DMS53 treated with DMSO at 0.1 percent for 48 hours (cell line): ENCODE measurements around the gene MTMR3.
"Not testable (repeated sequence)": the region's sequence is repeated elsewhere in the genome, so short reads cannot be mapped to it uniquely, and the experiment has no call there.

Experiments
- DNase-seq: peaks from one replicate; lab custom pipeline; 2025; ENCODE audit not compliant: unreplicated experiment; lab: John Stamatoyannopoulos, UW

Gene MTMR3

GRCh38 chr22:30045901-30046715 lies 163.1 kb downstream of the MTMR3 start:
- no peak for DNase-seq

DNA sequence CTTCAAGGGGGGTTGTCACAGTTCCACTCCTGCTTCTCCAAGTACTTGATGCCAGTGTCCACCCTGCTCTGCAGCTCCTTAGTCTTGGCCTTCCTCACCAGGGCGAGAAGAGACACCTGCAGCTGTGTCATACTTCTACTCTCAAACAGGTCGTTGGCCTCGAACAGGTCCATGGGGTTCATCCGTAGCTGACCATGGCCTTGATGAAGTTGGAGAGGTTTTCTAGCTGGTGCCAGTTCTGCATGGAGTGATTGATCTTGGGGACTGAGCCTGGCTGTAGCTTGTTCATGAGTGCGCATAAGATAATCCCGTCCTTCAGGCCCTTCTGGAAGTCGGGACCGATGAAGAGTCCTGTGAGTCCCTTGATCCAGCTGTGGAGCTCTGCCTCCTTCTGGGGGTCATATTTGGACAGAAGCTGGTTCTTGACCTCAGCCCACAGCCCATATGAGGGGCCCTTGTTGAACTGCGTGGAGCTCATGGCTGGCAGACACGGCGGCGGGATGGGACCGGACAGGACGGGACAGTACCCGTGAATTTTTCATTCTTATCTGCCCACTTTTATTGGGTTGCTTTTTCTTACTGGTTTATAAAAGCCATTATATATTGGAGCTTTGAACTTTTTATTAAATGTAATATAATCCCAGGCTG lies 163.9 kb downstream of the MTMR3 start:
- DNase-seq, result no peak

GRCh38 chr22:30047364-30047738 lies 164.4 kb downstream of the MTMR3 start:
- DNase-seq, result no peak

- no peak for DNase-seq
These were observed 165.7 kb downstream of the MTMR3 start for GRCh38 chr22:30048681-30049080.

DNA sequence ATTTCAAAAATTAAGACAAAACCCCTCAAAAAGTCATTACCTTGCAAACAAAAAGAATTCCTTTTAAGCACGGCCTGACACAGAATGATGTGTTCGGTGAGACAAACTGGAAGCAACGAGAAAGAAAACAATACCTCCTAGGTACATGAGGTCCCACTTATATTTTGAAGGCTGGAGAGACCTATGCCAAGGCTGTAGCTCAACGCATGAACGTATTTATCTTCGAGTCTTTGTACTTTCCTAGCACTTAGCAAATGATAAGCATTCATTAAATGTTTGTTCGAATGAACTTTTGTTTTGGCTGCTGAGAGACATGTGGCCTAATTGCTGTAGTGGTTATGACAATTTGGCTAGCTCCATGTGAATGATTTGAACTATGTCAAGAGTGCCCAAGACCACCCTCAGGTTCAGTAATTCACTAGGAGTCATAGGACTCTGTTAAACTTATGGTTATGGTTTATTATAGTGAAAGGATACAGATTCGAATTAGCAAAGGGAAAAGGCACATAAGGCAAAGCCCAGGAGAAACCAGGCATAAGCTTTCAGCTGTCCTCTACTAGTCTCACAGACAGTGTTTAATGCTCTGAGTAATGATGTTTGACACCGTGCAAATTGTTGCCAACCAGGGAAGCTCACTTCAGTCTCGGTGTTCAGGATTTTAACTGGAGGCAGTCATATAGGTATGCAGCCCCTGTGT lies 171.2 kb downstream of the MTMR3 start:
- no peak for DNase-seq

GRCh38 chr22:30054764-30055069 lies 171.7 kb downstream of the MTMR3 start:
- no peak for DNase-seq

DNA sequence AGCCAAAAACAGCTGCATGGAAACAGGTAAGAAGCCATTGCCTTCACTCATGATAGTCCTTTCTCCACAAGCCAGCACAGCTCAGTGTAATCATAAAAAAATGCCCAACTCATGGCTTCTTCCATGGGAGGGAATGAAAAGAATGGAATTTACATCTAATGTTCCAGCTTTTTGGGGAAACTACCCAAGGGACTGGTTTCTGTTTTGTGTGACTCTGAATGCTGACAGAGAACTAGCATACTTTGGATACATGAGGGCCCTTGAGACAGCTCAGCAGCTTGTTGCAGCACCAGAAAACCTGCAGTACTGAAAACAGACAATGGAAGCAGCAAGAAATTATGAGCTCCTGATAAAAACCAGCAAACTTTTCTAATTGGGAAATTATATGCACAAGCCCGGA lies 173.0 kb downstream of the MTMR3 start:
- DNase-seq, result no peak

DNA sequence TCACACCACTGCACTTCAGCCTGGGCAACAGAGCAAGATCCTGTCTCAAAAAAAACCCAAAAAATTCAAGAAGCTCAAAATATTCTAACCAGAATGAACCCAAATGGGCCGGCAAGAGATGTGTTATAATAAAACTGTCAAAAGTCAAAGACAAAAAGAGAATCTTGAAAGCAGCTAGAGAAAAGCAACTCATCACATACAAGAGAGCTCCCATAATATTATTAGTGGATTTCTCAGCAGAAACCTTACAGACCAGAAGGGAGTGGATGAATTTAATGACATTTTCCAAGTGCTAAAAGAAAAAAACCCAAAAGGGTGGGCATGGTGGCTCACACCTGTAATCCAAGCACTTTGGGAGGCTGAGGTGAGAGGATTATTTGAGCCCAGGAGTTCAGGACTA lies 174.4 kb downstream of the MTMR3 start:
- no peak for DNase-seq

- DNase-seq, result not testable (repeated sequence)
These were observed 176.5 kb downstream of the MTMR3 start for GRCh38 chr22:30059346-30060020.

DNA sequence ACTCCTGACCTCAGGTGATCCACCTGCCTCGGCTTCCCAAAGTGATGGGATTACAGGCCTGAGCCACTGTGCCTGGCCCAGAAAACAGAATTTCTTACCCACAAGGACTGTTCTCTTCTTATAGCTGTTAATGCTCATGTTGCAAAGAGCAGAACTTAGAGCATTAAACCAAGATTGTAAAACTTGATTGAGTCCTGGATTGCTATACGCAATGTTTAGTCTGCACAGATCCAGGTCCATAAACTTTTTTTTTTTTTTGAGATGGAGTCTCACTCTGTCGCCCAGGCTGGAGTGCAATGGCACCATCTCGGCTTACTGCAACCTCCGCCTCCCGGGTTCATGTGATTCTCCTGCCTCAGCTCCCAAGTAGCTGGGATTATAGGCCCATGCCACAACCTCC lies 178.1 kb downstream of the MTMR3 start:
- not testable (repeated sequence) for DNase-seq

DNA sequence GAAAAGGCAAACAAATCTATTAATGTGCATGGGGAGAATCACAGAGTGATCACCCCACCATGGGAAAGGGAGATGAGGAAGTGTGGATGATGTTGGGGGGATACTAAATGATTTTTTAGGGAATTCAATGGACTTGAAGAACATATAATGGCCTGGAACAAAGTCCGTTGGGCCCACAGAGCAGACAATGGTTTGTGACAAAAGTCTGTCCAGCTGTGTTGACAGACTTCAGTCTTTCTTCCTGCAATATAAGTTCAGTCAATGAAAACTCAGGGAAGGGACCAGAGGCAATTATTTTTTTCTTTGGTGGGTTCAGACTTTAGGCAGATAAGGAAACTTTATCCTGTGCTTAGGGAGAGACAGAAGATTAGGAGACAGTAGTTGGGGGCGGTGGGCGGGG lies 179.3 kb downstream of the MTMR3 start:
- DNase-seq, result no peak

DNA sequence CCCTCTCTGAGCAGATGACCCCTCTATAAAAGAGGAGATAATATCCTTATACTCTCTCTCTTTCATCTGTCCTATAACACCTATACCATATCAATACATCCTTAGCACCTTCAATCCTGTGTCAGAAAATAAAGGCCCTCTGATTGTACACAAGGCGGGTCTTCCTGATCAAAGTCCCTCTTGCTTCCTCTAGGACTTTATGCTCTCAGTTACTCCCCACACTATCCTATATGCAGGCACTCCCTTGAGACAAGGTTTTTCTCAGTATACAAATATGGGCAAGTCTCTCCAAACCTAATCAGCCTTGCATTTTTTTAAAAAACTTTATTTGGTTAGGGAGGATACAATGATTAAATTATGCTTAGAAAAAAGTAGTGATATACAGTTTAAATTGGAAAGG lies 180.0 kb downstream of the MTMR3 start:
- no peak for DNase-seq

DNA sequence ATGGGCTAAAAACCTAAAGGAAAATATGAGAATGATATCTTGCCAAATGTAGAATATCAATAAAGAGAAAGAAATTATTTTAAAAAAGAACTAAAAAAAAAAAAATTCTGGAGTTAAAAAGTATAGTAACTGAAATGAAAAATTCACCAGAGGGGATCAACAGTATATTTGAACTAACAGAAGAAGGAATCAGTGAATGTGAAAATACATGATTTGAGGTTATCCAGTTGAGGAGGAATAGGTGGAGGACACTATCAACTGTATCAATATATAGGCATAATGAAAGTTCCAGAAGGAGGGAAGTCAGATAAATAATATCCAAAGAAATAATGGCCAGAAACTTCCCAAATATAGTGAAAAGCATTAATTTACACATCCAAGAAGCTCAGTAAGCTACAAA lies 181.2 kb downstream of the MTMR3 start:
- DNase-seq, result no peak

- DNase-seq, result no peak
These were observed 190.8 kb downstream of the MTMR3 start for GRCh38 chr22:30073743-30074142.

DNA sequence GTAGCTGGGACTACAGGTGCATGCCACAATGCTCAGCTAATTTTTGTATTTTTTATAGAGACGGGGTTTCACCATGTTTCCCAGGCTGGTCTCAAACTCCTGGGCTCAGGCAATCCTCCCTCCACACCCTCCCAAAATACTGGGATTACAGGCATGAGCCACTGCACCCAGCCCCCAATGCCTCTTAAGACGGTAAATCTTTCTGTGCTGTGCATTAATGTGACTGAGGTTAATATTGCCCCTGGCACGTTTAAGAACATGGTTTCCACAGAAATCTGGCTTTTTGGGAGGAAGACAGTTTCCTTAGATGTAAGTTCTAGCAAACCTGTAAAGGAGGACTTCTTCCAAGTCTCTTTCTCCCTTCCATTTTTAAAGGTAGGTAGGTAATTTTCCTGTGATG lies 191.2 kb downstream of the MTMR3 start:
- DNase-seq, result no peak

DNA sequence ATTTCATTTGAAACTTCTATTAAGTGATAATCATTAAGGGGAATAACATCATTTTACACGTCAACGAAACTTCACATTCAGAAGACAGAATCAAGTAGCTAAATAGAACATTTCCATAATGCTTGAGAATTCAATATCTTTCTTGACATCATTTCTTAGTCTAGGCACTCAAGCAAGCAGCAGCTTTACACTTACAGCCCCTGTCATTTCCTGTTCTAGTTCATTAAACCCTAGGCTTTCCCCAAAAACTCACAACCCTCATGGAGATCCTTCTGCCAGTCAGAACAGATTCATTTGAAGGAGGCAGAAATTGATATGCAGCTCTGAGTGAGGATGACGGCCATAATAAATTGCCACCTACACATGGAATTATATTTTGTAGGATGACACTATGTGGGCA lies 192.0 kb downstream of the MTMR3 start:
- DNase-seq, result no peak

- DNase-seq, result no peak
These were observed 194.4 kb downstream of the MTMR3 start for GRCh38 chr22:30077279-30077880.

GRCh38 chr22:30078320-30079311 lies 195.6 kb downstream of the MTMR3 start:
- no peak for DNase-seq

DNA sequence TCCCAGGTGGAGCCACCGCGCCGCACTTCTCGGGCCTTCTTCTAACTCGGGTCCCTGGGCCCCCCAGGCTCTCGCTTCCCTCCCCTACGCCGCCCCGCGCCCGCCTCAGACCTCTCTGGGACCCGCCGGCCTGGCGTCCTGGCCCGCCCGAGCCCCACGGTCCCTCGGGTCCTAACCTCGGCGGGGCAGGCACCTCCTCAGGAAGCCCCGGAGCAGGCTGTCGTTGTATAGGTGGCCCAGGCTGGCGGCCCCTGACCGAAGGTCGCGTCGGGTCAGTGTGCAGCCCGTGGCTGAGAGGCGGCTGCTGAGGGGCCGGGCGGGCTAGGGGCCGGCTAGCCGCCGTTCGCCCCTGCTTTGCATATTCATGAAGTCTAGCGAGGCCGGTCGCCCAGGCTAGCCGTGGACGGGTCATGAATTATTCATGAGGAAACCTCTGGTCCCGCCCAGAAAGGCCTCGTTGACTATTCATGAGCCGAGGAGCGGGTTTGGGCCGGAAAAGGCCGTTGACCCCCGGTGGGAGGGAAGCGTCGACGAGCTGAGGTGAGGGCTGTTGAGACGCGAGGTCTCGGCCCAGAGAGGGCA lies 197.1 kb downstream of the MTMR3 start, which contains the start of gene HORMAD2:
Gene HORMAD2 (plus strand): TSS at position 513 of the 582 bp plus-strand sequence. CDS start 13,489 bp downstream, outside the sequence.
- peak; percentile 18 for DNase-seq
